ENCODE data around the gene PARK7.

Gene PARK7

GRCh38 chr1:7995437-7995836, 33.9 kb downstream of the PARK7 start:
- no peaks in the 10 kb centered on the region for H3K27me3 ChIP-seq (replicated peaks)
- no peak overlapping the region for H3K4me3 ChIP-seq (ENCODE audit: low read depth, low read length)
- DNase-seq, result no peak
- no peaks in the 10 kb centered on the region for H3K36me3 ChIP-seq (replicated peaks)
- TF ChIP-seq, protein P1, sequence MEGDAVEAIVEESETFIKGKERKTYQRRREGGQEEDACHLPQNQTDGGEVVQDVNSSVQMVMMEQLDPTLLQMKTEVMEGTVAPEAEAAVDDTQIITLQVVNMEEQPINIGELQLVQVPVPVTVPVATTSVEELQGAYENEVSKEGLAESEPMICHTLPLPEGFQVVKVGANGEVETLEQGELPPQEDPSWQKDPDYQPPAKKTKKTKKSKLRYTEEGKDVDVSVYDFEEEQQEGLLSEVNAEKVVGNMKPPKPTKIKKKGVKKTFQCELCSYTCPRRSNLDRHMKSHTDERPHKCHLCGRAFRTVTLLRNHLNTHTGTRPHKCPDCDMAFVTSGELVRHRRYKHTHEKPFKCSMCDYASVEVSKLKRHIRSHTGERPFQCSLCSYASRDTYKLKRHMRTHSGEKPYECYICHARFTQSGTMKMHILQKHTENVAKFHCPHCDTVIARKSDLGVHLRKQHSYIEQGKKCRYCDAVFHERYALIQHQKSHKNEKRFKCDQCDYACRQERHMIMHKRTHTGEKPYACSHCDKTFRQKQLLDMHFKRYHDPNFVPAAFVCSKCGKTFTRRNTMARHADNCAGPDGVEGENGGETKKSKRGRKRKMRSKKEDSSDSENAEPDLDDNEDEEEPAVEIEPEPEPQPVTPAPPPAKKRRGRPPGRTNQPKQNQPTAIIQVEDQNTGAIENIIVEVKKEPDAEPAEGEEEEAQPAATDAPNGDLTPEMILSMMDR (IDR thresholded peaks at IDR 0.05; ENCODE audit: low read depth, low read length, missing control alignments), result no peak
- H3K27ac ChIP-seq, result no peak overlapping the region
- in situ Hi-C loops (cut with HindIII; ENCODE audit: low pct_ligation_motif_present, low sequenced_read_pairs), result no loop called here

GRCh38 chr1:8002329-8002910, 40.9 kb downstream of the PARK7 start:
- TF ChIP-seq, protein P1 (IDR thresholded peaks at IDR 0.05; ENCODE audit: low read depth, low read length, missing control alignments), result no peak
- H3K27me3 ChIP-seq (replicated peaks), result no peaks in the 10 kb centered on the region
- H3K36me3 ChIP-seq (replicated peaks), result no peaks in the 10 kb centered on the region
- H3K27ac ChIP-seq, result no peak overlapping the region
- in situ Hi-C loops (cut with HindIII; ENCODE audit: low pct_ligation_motif_present, low sequenced_read_pairs), result loop anchor here (25.0 kb wide), 1 partner anchor 310 kb away; the partner anchor contains the start of gene SLC45A1
- no peak overlapping the region for H3K4me3 ChIP-seq (ENCODE audit: low read depth, low read length)
- no peak for DNase-seq

DNA sequence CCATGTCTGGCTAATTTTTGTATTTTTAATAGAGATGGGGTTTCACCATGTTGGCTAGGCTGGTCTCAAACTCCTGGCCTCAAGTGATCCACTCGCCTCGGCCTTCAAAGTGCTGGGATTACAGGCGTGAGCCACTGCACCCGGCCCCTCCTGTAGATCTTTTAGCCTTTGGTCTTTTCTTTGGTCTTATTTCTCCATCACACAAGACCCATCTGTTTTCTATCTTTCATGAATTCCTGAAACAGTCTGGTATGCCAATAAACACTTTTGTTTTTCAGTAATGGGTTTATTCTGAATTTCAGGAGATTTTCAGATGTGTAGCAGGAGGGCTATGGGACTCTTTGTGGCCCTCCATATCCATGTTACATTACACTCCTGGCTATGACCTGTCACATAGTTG, 41.4 kb downstream of the PARK7 start:
- in situ Hi-C loops (cut with HindIII; ENCODE audit: low pct_ligation_motif_present, low sequenced_read_pairs), result loop anchor here (25.0 kb wide), 1 partner anchor 309 kb away; the partner anchor contains the start of gene SLC45A1
- H3K36me3 ChIP-seq (replicated peaks), result no peaks in the 10 kb centered on the region
- no peak overlapping the region for H3K4me3 ChIP-seq (ENCODE audit: low read depth, low read length)
- TF ChIP-seq, protein P1 (IDR thresholded peaks at IDR 0.05; ENCODE audit: low read depth, low read length, missing control alignments), result no peak
- DNase-seq, result no peak
- H3K27me3 ChIP-seq (replicated peaks), result no peaks in the 10 kb centered on the region
- H3K27ac ChIP-seq, result peak overlapping the region; percentile 4

DNA sequence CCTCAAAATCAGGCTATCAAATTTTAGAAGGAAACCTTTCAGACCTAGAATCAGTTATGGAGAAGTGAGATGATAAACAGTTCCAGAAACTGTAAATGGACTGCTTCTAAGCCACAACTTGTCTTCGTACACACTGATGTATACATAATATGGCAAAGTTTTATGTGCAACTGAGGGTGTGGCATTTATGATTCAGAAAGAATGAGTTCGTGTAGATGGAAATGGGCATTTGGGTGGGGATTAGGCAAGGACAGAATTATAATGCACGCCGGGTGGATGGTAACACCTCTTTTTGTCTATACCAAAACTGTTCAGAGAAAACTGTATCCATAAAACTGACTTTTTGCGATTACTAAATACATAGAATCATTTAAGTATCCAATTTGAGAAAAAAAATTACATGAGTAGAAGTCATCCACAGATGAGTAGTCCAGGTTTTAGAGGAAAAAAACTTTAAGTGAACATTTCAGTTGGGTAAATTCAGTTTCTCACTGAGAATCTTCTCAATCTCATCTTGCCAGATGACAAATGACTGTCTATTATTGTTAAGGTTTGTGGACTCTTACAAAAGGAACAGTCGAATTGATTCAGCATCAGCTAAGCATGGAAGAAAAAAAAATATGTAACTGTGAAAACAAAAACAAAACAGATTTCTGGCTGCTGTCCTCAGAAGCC, 42.1 kb downstream of the PARK7 start:
- peaks cover 3% of the 10 kb centered on the region for H3K36me3 ChIP-seq (replicated peaks)
- no peak for DNase-seq
- H3K27ac ChIP-seq, result peak overlapping the region; percentile 87
- no peak overlapping the region for H3K4me3 ChIP-seq (ENCODE audit: low read depth, low read length)
- in situ Hi-C loops (cut with HindIII; ENCODE audit: low pct_ligation_motif_present, low sequenced_read_pairs), result loop anchor here (25.0 kb wide), 1 partner anchor 309 kb away; the partner anchor contains the start of gene SLC45A1
- no peaks in the 10 kb centered on the region for H3K27me3 ChIP-seq (replicated peaks)
- TF ChIP-seq, protein P1 (IDR thresholded peaks at IDR 0.05; ENCODE audit: low read depth, low read length, missing control alignments), result no peak

DNA sequence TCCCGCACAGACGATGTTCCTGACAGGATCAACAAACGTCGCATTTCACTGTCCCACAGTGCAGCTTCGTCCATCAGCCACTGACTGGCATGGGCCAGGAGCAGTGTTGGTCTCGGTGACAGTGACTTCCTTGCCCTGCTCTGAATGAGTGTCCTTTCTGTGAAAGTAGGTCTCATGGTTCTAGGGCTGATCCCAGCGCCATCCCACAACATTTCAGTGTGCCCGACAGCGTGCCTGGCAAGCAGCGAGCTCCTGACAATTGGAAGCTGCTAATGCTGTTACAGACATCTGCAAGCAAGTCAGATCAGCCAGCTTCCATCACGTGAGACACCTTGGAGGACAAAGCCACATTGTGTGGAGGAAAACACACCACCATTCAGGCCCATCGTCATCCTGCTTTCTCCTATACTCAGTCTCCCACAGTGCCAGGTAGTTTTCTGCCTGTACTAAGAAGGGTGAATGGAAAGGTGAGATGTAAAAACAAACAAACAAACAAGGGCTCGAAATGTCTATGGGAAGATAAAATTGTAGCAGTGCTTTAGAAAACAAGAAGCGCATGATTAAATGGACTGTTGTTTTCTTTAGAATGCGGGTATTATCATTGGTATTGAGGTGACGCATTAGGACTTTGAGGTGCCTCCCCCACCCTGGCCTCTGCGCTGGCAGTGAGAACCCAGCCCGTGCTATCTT, 42.7 kb downstream of the PARK7 start:
- H3K36me3 ChIP-seq (replicated peaks), result peaks cover 10% of the 10 kb centered on the region
- in situ Hi-C loops (cut with HindIII; ENCODE audit: low pct_ligation_motif_present, low sequenced_read_pairs), result loop anchor here (25.0 kb wide), 1 partner anchor 308 kb away; the partner anchor contains the start of gene SLC45A1
- H3K27me3 ChIP-seq (replicated peaks), result no peaks in the 10 kb centered on the region
- no peak for DNase-seq
- TF ChIP-seq, protein P1 (IDR thresholded peaks at IDR 0.05; ENCODE audit: low read depth, low read length, missing control alignments), result no peak
- H3K27ac ChIP-seq, result peak overlapping the region; percentile 87
- no peak overlapping the region for H3K4me3 ChIP-seq (ENCODE audit: low read depth, low read length)

All from brain microvascular endothelial cell (primary cell).